Measurements from ENCODE around the gene C14orf180. TPM values are rescaled to one million over a fixed set of nuclear protein-coding genes. Genes with fewer than 3 reads are reported as not detected.

C14orf180 gene
- total RNA-seq, 2 donors from 2014 or later = 0.32 TPM; not detected in 1

DNA sequence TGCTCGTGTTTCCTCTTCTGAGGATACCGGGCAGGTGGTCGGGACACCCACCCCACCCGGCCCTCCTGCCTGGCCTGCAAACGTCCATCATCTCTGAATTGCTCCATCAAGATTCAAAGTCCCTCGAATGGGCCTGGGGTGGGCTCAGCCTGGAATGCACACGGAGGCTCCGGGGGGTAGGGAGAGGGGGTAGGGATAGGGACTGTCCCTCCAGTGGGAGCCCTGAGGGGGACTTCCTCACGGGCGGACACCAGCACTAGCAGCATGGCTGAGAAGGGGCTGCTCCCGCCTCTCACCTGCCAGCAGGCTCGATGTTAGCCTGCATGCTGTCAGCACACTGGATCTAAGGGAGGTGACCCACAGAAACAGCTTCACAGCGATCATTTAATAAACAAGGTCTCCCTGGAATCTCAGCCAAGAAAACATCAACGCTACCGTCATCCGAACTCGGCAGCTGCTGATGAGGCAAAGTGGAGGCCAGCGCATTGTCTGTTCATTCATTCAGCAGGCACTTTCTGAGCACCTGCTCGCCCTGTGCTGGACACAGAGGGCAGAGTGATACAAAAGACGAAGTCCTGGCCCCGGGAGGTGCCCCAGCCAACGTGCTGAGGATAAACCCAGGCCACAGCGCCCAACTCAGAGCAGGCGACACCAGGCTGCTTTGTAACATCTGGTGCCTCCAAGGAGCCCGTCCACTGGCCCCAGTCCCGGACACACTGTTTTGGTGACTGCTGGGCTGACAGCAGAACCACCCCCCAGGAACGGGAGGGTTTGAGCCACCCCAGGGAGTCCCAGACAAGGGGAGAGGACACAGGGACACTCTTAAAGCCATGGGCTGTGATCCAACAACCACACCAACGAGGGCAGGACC lies 18.7 kb downstream of the C14orf180 start:
- Histone ChIP-seq H3K4me1 (replicated peaks) (no peaks in the 10 kb centered on the region), H3K36me3 (no peaks in the 10 kb centered on the region), H3K9me3 (no peaks in the 10 kb centered on the region), H3K27me3 (replicated peaks; ENCODE audit: insufficient read depth) (peaks cover 7% of the 10 kb centered on the region), H3K4me3 (no peak overlapping the region), H3K27ac (no peak overlapping the region)
- WGBS = 56% methylated on average over 28 of the region's 28 CpGs
- intact Hi-C loops (cut with DNase I) = no loop called here
- TF ChIP-seq POLR2AphosphoS5 (IDR thresholded peaks at IDR 0.05) (no peak), POLR2A (IDR thresholded peaks at IDR 0.05) (no peak)
- DNase-seq (ENCODE audit: low spot score) = no peak

DNA sequence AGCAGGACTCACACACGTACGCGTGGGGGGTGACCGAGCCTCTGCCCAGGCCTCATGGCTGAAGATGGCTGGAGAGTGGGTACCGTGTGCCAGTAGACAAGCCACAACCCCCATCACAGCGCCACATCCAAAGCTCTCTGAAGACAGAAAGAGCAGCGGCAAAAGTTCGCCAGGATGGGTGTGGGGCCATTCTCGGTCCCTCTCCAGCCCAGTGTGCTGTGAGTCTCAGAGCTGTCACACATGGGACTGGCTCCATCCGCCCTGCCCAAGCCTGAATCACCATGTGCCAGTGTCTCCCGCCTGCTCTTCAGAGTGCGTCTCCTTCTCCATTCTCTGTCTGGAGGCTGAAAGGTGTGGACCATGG lies 19.3 kb downstream of the C14orf180 start:
- intact Hi-C loops (cut with DNase I) = no loop called here
- DNase-seq (ENCODE audit: low spot score) = no peak
- H3K36me3 ChIP-seq = no peaks in the 10 kb centered on the region
- TF ChIP-seq, protein P1, sequence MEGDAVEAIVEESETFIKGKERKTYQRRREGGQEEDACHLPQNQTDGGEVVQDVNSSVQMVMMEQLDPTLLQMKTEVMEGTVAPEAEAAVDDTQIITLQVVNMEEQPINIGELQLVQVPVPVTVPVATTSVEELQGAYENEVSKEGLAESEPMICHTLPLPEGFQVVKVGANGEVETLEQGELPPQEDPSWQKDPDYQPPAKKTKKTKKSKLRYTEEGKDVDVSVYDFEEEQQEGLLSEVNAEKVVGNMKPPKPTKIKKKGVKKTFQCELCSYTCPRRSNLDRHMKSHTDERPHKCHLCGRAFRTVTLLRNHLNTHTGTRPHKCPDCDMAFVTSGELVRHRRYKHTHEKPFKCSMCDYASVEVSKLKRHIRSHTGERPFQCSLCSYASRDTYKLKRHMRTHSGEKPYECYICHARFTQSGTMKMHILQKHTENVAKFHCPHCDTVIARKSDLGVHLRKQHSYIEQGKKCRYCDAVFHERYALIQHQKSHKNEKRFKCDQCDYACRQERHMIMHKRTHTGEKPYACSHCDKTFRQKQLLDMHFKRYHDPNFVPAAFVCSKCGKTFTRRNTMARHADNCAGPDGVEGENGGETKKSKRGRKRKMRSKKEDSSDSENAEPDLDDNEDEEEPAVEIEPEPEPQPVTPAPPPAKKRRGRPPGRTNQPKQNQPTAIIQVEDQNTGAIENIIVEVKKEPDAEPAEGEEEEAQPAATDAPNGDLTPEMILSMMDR (IDR thresholded peaks at IDR 0.05) = no peak
- TF ChIP-seq POLR2A (IDR thresholded peaks at IDR 0.05) = no peak
- no peak for TF ChIP-seq POLR2AphosphoS5 (IDR thresholded peaks at IDR 0.05)
- no peak overlapping the region for H3K27ac ChIP-seq
- 86% methylated on average over 12 of the region's 12 CpGs for WGBS
- peaks cover 13% of the 10 kb centered on the region for H3K27me3 ChIP-seq (replicated peaks; ENCODE audit: insufficient read depth)
- no peaks in the 10 kb centered on the region for H3K4me1 ChIP-seq (replicated peaks)
- H3K4me3 ChIP-seq = no peak overlapping the region
- H3K9me3 ChIP-seq = no peaks in the 10 kb centered on the region

DNA sequence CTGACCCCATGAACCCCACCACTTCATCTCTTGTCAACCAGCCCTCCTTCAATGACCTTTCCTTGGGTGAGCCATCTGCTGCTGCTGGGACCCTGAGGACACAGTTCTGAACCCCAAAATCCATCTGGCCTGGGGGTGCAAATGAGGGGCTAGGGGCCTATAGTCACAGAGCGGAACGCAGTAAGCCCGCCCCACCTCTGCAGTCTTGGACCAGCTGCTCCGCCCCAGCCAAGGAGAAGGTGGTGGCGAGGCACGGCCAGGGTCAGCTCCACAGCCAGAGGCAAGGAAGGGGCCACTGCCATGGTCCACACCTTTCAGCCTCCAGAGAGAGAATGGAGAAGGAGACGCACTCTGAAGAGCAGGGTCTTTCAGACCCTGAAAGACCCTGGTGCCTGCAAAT lies 19.9 kb downstream of the C14orf180 start:
- Histone ChIP-seq H3K4me3 (no peak overlapping the region), H3K27me3 (replicated peaks; ENCODE audit: insufficient read depth) (peaks cover 13% of the 10 kb centered on the region), H3K36me3 (no peaks in the 10 kb centered on the region), H3K9me3 (no peaks in the 10 kb centered on the region), H3K27ac (no peak overlapping the region), H3K4me1 (replicated peaks) (no peaks in the 10 kb centered on the region)
- intact Hi-C loops (cut with DNase I) = no loop called here
- 92% methylated on average over 7 of the region's 7 CpGs for WGBS
- no peak for DNase-seq (ENCODE audit: low spot score)
- TF ChIP-seq POLR2AphosphoS5 (IDR thresholded peaks at IDR 0.05) (no peak), POLR2A (IDR thresholded peaks at IDR 0.05) (no peak)
- TF ChIP-seq, protein P1 (IDR thresholded peaks at IDR 0.05) = no peak

DNA sequence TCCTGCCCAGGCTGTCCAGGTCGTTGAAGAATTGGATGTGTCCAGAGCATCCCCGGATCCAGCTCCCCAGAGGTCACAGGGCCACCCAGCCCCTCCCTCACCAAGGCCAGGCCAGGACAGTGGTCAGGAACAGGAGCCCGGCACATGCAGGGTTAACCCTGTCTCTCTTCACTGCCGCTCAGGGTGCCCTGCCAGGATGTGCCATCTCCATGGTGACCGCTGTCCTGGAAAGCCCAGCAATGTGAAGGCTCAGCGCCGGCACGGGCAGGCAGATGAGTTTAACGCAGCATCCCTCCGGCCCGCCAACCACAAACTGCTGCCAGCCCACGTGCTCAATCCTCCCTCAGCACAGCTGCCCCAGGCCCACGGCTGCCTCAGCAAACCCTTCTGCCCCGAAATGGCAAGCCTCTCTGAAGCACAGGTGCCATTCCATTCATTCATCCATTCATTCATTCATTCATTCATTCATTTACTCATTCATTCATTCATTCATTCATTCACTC lies 20.6 kb downstream of the C14orf180 start:
- DNase-seq (ENCODE audit: low spot score) = no peak
- H3K9me3 ChIP-seq = no peaks in the 10 kb centered on the region
- H3K36me3 ChIP-seq = no peaks in the 10 kb centered on the region
- peaks cover 13% of the 10 kb centered on the region for H3K27me3 ChIP-seq (replicated peaks; ENCODE audit: insufficient read depth)
- no peak overlapping the region for H3K4me3 ChIP-seq
- TF ChIP-seq POLR2AphosphoS5 (IDR thresholded peaks at IDR 0.05) = no peak
- TF ChIP-seq POLR2A (IDR thresholded peaks at IDR 0.05) = no peak
- TF ChIP-seq, protein P1 (IDR thresholded peaks at IDR 0.05) = no peak
- WGBS = 14% methylated on average over 14 of the region's 14 CpGs
- H3K4me1 ChIP-seq (replicated peaks) = no peaks in the 10 kb centered on the region
- intact Hi-C loops (cut with DNase I) = no loop called here
- H3K27ac ChIP-seq = no peak overlapping the region

DNA sequence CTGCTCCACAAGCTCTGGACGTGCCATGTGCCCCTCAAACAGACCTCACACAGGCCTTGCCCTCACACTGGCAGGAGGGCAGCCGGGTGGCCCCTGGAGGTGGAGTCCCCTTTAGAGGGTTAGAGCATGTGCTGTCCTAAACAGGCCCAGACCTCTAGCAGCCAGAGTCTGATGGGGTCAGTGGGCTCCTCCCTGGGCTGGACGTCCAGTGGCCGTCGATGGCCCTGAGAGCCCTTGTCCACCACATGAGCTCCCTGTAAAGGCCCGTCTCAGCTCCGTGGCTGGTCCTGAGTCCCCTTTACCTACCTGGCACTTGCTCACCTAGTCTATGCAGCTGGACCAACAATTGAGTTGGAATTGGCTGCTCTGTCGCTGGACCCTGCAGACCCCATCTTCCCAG lies 21.2 kb downstream of the C14orf180 start:
- no peak overlapping the region for H3K4me3 ChIP-seq
- no peaks in the 10 kb centered on the region for H3K4me1 ChIP-seq (replicated peaks)
- H3K36me3 ChIP-seq = no peaks in the 10 kb centered on the region
- intact Hi-C loops (cut with DNase I) = no loop called here
- no peak overlapping the region for H3K27ac ChIP-seq
- H3K9me3 ChIP-seq = no peaks in the 10 kb centered on the region
- peaks cover 13% of the 10 kb centered on the region for H3K27me3 ChIP-seq (replicated peaks; ENCODE audit: insufficient read depth)
- 89% methylated on average over 8 of the region's 8 CpGs for WGBS
- DNase-seq (ENCODE audit: low spot score) = no peak
- TF ChIP-seq POLR2AphosphoS5 (IDR thresholded peaks at IDR 0.05) (no peak), POLR2A (IDR thresholded peaks at IDR 0.05) (no peak)
- TF ChIP-seq, protein P1 (IDR thresholded peaks at IDR 0.05) = no peak

Data from prostate gland (tissue), 2 donors.